ENCODE measurements around the gene CACNA1E.

DNA sequence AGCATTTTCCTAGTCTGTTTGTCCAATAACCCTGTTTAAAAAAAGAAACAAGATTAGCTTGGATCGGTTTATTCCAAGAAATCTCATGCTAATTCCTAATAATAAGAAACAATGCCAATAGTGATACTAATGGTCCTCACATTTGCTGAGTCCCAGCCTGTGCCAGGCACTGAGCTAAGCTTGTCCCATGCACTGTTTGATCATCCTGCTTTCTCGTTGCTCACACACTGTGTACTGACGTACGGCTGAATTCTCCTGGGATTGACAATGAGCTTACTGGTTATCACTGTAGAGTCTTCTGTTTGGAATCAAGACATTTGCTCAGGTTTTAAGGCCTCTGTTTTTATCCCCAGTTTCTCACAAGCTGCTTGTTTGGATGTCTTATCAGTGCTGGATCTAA lies 71.1 kb downstream of the CACNA1E start:
- TF ChIP-seq HNF4G (IDR thresholded peaks at IDR 0.05; ENCODE audit: borderline replicate concordance, low read depth, low read length) (no peak), HNF4G (CRISPR knock-in tag; IDR thresholded peaks at IDR 0.05; ENCODE audit: borderline replicate concordance, low read depth) (no peak), PRMT3 (CRISPR knock-in tag; IDR thresholded peaks at IDR 0.05; ENCODE audit: borderline replicate concordance, low read depth) (no peak), CREM (IDR thresholded peaks at IDR 0.05) (no peak), CREM (CRISPR knock-in tag; IDR thresholded peaks at IDR 0.05) (no peak), ESRRA (CRISPR knock-in tag; IDR thresholded peaks at IDR 0.05; ENCODE audit: low read depth) (no peak), NFE2L2 (IDR thresholded peaks at IDR 0.05; ENCODE audit: low read length) (no peak), ZFP91 (CRISPR knock-in tag; IDR thresholded peaks at IDR 0.05; ENCODE audit: borderline replicate concordance) (no peak)
- TF ChIP-seq, protein P1, sequence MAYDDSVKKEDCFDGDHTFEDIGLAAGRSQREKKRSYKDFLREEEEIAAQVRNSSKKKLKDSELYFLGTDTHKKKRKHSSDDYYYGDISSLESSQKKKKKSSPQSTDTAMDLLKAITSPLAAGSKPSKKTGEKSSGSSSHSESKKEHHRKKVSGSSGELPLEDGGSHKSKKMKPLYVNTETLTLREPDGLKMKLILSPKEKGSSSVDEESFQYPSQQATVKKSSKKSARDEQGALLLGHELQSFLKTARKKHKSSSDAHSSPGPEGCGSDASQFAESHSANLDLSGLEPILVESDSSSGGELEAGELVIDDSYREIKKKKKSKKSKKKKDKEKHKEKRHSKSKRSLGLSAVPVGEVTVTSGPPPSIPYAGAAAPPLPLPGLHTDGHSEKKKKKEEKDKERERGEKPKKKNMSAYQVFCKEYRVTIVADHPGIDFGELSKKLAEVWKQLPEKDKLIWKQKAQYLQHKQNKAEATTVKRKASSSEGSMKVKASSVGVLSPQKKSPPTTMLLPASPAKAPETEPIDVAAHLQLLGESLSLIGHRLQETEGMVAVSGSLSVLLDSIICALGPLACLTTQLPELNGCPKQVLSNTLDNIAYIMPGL (CRISPR knock-in tag; IDR thresholded peaks at IDR 0.05; ENCODE audit: borderline replicate concordance in 1 of 2, low read depth in 1 of 2): no peak
- TF ChIP-seq, protein P2, sequence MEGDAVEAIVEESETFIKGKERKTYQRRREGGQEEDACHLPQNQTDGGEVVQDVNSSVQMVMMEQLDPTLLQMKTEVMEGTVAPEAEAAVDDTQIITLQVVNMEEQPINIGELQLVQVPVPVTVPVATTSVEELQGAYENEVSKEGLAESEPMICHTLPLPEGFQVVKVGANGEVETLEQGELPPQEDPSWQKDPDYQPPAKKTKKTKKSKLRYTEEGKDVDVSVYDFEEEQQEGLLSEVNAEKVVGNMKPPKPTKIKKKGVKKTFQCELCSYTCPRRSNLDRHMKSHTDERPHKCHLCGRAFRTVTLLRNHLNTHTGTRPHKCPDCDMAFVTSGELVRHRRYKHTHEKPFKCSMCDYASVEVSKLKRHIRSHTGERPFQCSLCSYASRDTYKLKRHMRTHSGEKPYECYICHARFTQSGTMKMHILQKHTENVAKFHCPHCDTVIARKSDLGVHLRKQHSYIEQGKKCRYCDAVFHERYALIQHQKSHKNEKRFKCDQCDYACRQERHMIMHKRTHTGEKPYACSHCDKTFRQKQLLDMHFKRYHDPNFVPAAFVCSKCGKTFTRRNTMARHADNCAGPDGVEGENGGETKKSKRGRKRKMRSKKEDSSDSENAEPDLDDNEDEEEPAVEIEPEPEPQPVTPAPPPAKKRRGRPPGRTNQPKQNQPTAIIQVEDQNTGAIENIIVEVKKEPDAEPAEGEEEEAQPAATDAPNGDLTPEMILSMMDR (CRISPR knock-in tag; IDR thresholded peaks at IDR 0.05): no peak
- TF ChIP-seq, protein P3, sequence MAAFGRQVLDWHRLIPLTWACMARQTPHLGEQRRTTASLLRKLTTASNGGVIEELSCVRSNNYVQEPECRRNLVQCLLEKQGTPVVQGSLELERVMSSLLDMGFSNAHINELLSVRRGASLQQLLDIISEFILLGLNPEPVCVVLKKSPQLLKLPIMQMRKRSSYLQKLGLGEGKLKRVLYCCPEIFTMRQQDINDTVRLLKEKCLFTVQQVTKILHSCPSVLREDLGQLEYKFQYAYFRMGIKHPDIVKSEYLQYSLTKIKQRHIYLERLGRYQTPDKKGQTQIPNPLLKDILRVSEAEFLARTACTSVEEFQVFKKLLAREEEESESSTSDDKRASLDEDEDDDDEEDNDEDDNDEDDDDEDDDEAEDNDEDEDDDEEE (CRISPR knock-in tag; IDR thresholded peaks at IDR 0.05): no peak

All from HepG2 (cell line).